HEK293T (cell line): Measurements from ENCODE around the gene ZMIZ1.

Source experiments
- ARNT ChIP-seq: fragments of 450-650 bp; IDR thresholded peaks from 2 replicates; pipeline ENCODE4 v1.6.1; 2017; ENCODE audit warnings: mild to moderate bottlenecking
- BHLHE40 ChIP-seq: fragments of 450-650 bp; IDR thresholded peaks from 2 replicates; pipeline ENCODE4 v1.6.1; 2016; ENCODE audit warnings: mild to moderate bottlenecking, moderate library complexity, borderline replicate concordance
- ELF4 ChIP-seq: fragments of 450-650 bp; IDR thresholded peaks from 2 replicates; pipeline ENCODE4 v1.6.1; 2017; ENCODE audit warnings: antibody characterized with exemption
- FOXA1 ChIP-seq: fragments of 450-650 bp; IDR thresholded peaks from 2 replicates; pipeline ENCODE4 v1.6.1; 2016; ENCODE audit warnings: mild to moderate bottlenecking
- FOXK2 ChIP-seq: fragments of 450-650 bp; IDR thresholded peaks from 2 replicates; pipeline ENCODE4 v1.6.1; 2016; ENCODE audit warnings: mild to moderate bottlenecking
- FOXM1 ChIP-seq: fragments of 450-650 bp; IDR thresholded peaks from 2 replicates; pipeline ENCODE4 v1.6.1; 2017; ENCODE audit warnings: mild to moderate bottlenecking, borderline replicate concordance
- LEF1 ChIP-seq: fragments of 450-650 bp; IDR thresholded peaks from 2 replicates; pipeline ENCODE4 v1.6.1; 2017; ENCODE audit warnings: mild to moderate bottlenecking, borderline replicate concordance
- PKNOX1 ChIP-seq: fragments of 450-650 bp; IDR thresholded peaks from 2 replicates; pipeline ENCODE4 v1.6.1; 2016
- SP1 ChIP-seq: fragments of 450-650 bp; IDR thresholded peaks from 2 replicates; pipeline ENCODE4 v1.6.1; 2017
- TARDBP ChIP-seq: fragments of 450-650 bp; IDR thresholded peaks from 2 replicates; pipeline ENCODE4 v1.6.1; 2016

GRCh38 chr10:79241629-79241989, 172.8 kb downstream of the ZMIZ1 start:
- no peak for TF ChIP-seq PKNOX1
- no peak for TF ChIP-seq SP1
- no peak for TF ChIP-seq FOXA1
- no peak for TF ChIP-seq FOXM1
- TF ChIP-seq TARDBP, result no peak
- no peak for TF ChIP-seq LEF1
- TF ChIP-seq ARNT, result no peak
- TF ChIP-seq BHLHE40, result no peak
- no peak for TF ChIP-seq FOXK2
- TF ChIP-seq ELF4, result no peak
